ENCODE results near the gene MMP17.

Gene MMP17

GRCh38 chr12:131843527-131843926, 15.3 kb downstream of the MMP17 start:
- DNase-seq (ENCODE audit: extremely low read depth, insufficient read length), result no peak
- H3K27me3 ChIP-seq (replicated peaks; ENCODE audit: control insufficient read depth, insufficient read depth, low read length), result no peaks in the 10 kb centered on the region
- TF ChIP-seq CTCF (IDR thresholded peaks at IDR 0.05; ENCODE audit: insufficient read depth, low read length, poor library complexity, severe bottlenecking), result no peak
- H3K36me3 ChIP-seq (ENCODE audit: control insufficient read depth, insufficient read depth, low read length), result no peaks in the 10 kb centered on the region
- H3K4me3 ChIP-seq (replicated peaks; ENCODE audit: low read depth, low read length), result no peak overlapping the region

DNA sequence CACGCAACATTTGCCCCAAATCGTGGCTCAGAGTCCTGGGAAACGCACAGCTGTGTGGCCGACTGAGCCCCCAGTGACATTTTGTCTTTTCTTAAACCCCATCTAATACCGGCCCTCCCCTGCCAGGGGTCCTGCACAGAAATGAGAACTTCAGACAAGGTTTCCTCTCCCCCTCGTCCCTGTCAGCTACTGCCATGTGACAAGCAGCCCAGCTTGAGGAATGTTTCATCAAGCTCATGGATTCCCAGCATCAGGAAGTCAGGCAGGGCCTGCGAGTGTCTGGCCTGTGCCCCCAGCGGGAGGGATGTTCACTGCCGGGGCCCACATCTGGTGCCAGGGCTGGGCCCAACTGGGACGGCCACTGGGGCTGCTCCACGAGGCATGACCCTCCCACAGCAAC, 15.9 kb downstream of the MMP17 start:
- no peak overlapping the region for H3K4me3 ChIP-seq (replicated peaks; ENCODE audit: low read depth, low read length)
- no peak for DNase-seq (ENCODE audit: extremely low read depth, insufficient read length)
- no peaks in the 10 kb centered on the region for H3K27me3 ChIP-seq (replicated peaks; ENCODE audit: control insufficient read depth, insufficient read depth, low read length)
- no peaks in the 10 kb centered on the region for H3K36me3 ChIP-seq (ENCODE audit: control insufficient read depth, insufficient read depth, low read length)
- no peak for TF ChIP-seq CTCF (IDR thresholded peaks at IDR 0.05; ENCODE audit: insufficient read depth, low read length, poor library complexity, severe bottlenecking)

- Histone ChIP-seq H3K4me3 (replicated peaks; ENCODE audit: low read depth, low read length) (no peak overlapping the region), H3K27me3 (replicated peaks; ENCODE audit: control insufficient read depth, insufficient read depth, low read length) (no peaks in the 10 kb centered on the region), H3K36me3 (ENCODE audit: control insufficient read depth, insufficient read depth, low read length) (no peaks in the 10 kb centered on the region)
- TF ChIP-seq CTCF (IDR thresholded peaks at IDR 0.05; ENCODE audit: insufficient read depth, low read length, poor library complexity, severe bottlenecking), result no peak
- no peak for DNase-seq (ENCODE audit: extremely low read depth, insufficient read length)
Measured at GRCh38 chr12:131844656-131845055, 16.5 kb downstream of the MMP17 start.

- H3K27me3 ChIP-seq (replicated peaks; ENCODE audit: control insufficient read depth, insufficient read depth, low read length), result no peaks in the 10 kb centered on the region
- no peaks in the 10 kb centered on the region for H3K36me3 ChIP-seq (ENCODE audit: control insufficient read depth, insufficient read depth, low read length)
- DNase-seq (ENCODE audit: extremely low read depth, insufficient read length), result no peak
- H3K4me3 ChIP-seq (replicated peaks; ENCODE audit: low read depth, low read length), result no peak overlapping the region
- TF ChIP-seq CTCF (IDR thresholded peaks at IDR 0.05; ENCODE audit: insufficient read depth, low read length, poor library complexity, severe bottlenecking), result no peak
Measured at GRCh38 chr12:131845121-131845520, 16.9 kb downstream of the MMP17 start.

GRCh38 chr12:131847456-131847855, 19.3 kb downstream of the MMP17 start:
- Histone ChIP-seq H3K27me3 (replicated peaks; ENCODE audit: control insufficient read depth, insufficient read depth, low read length) (no peaks in the 10 kb centered on the region; the same call in 1 of the 2 replicates), H3K4me3 (replicated peaks; ENCODE audit: low read depth, low read length) (no peak overlapping the region), H3K36me3 (ENCODE audit: control insufficient read depth, insufficient read depth, low read length) (no peaks in the 10 kb centered on the region)
- TF ChIP-seq CTCF (IDR thresholded peaks at IDR 0.05; ENCODE audit: insufficient read depth, low read length, poor library complexity, severe bottlenecking), result no peak
- DNase-seq (ENCODE audit: extremely low read depth, insufficient read length), result no peak

- H3K36me3 ChIP-seq (ENCODE audit: control insufficient read depth, insufficient read depth, low read length), result no peaks in the 10 kb centered on the region
- TF ChIP-seq CTCF (IDR thresholded peaks at IDR 0.05; ENCODE audit: insufficient read depth, low read length, poor library complexity, severe bottlenecking), result no peak
- no peak overlapping the region for H3K4me3 ChIP-seq (replicated peaks; ENCODE audit: low read depth, low read length)
- no peaks in the 10 kb centered on the region; the same call in 1 of the 2 replicates for H3K27me3 ChIP-seq (replicated peaks; ENCODE audit: control insufficient read depth, insufficient read depth, low read length)
- no peak for DNase-seq (ENCODE audit: extremely low read depth, insufficient read length)
Measured at GRCh38 chr12:131848753-131849152, 20.6 kb downstream of the MMP17 start.
